PC-3 (cell line): ENCODE results near the gene GATA3. TPM values are rescaled to one million over a fixed set of nuclear protein-coding genes. Genes with fewer than 3 reads are reported as not detected.

Experiments
- ATAC-seq: fragments of 200-7000 bp; cut with Tn5 transposase; 2 replicates; pipeline ENCODE4 v1.9.1; 2020; ENCODE audit warnings: mild to moderate bottlenecking, moderate library complexity
- BruUV-seq: library from RNA; stranded (reverse); fragments of 400-500 nt; replicated peaks from 2 replicates; lab custom pipeline; 2021; lab: Mats Ljungman, UMichigan
- CTCF ChIA-PET: fragments of 300-600 bp; sonication (Branson Sonifier 250); formaldehyde crosslinking; loops from one replicate; lab custom pipeline; 2022; ENCODE audit warnings: antibody characterized with exemption; lab: Charles Lee
- POLR2A ChIA-PET: fragments of 300-600 bp; sonication (Branson Sonifier 250); formaldehyde crosslinking; loops from one replicate; lab custom pipeline; 2022; ENCODE audit warnings: antibody characterized with exemption; ENCODE audit not compliant: unreplicated experiment; lab: Charles Lee
- DNase-seq: peaks from one replicate; pipeline ENCODE4 v3.0.0-alpha.2; 2015
- H2AFZ ChIP-seq: fragments of 300-600 bp; sonication (generic); 2 replicates; pipeline ENCODE4 v1.6.0; 2016; ENCODE audit warnings: antibody characterized with exemption, low read length
- H3F3A ChIP-seq: fragments of 300-600 bp; sonication (generic); one replicate; pipeline ENCODE4 v1.6.0; 2017; ENCODE audit warnings: antibody characterized with exemption, low read length, control low read depth, mild to moderate bottlenecking; ENCODE audit not compliant: unreplicated experiment
- H3K27ac ChIP-seq: fragments of 300-600 bp; sonication (generic); 2 replicates; pipeline ENCODE4 v1.5.1; 2016; ENCODE audit warnings: mild to moderate bottlenecking, low read length
- H3K27me3 ChIP-seq: fragments of 300-600 bp; sonication (generic); 2 replicates; pipeline ENCODE4 v1.6.1; 2016; ENCODE audit warnings: low read length, mixed read lengths
- H3K36me3 ChIP-seq: fragments of 300-600 bp; sonication (generic); 2 replicates; pipeline ENCODE4 v1.6.1; 2016; ENCODE audit warnings: low read depth, mixed run types, low read length, mixed read lengths
- H3K4me1 ChIP-seq: fragments of 300-600 bp; sonication (generic); 2 replicates; pipeline ENCODE4 v1.5.1; 2016; ENCODE audit warnings: low read length; ENCODE audit not compliant: insufficient read depth
- H3K4me2 ChIP-seq: fragments of 300-600 bp; sonication (generic); 2 replicates; pipeline ENCODE4 v1.6.0; 2016; ENCODE audit warnings: low read length
- H3K4me3 ChIP-seq: fragments of 300-600 bp; sonication (generic); 2 replicates; pipeline ENCODE4 v1.5.1; 2016; ENCODE audit warnings: mild to moderate bottlenecking, low read length, mixed read lengths
- H3K79me2 ChIP-seq: fragments of 300-600 bp; sonication (generic); 2 replicates; pipeline ENCODE4 v1.6.1; 2017; ENCODE audit warnings: low read length, mixed read lengths
- H3K9ac ChIP-seq: fragments of 300-600 bp; sonication (generic); 2 replicates; pipeline ENCODE4 v1.6.0; 2016; ENCODE audit warnings: mild to moderate bottlenecking, low read length
- H3K9me2 ChIP-seq: fragments of 300-600 bp; sonication (generic); replicated peaks from 2 replicates; pipeline ENCODE4 v1.6.1; 2016; ENCODE audit warnings: mixed run types, low read length, mixed read lengths
- H3K9me3 ChIP-seq: fragments of 300-600 bp; sonication (generic); 2 replicates; pipeline ENCODE4 v1.6.1; 2016; ENCODE audit warnings: low read length, mixed read lengths
- H4K20me1 ChIP-seq: fragments of 300-600 bp; sonication (generic); 2 replicates; pipeline ENCODE4 v1.6.1; 2016; ENCODE audit warnings: low read length, mixed read lengths
- CTCF ChIP-seq: fragments of 300-600 bp; sonication (generic); conservative IDR thresholded peaks from 2 replicates; pipeline ENCODE4 v1.5.1; 2017; ENCODE audit warnings: antibody characterized with exemption, low read depth, mild to moderate bottlenecking, low read length
- EZH2 ChIP-seq: fragments of 300-600 bp; sonication (generic); IDR thresholded peaks from one replicate; pipeline ENCODE4 v1.6.1; 2017; ENCODE audit warnings: antibody characterized with exemption, mild to moderate bottlenecking, low read length; ENCODE audit not compliant: unreplicated experiment
- EZH2phosphoT487 ChIP-seq: fragments of 300-600 bp; sonication (generic); IDR thresholded peaks from 2 replicates; pipeline ENCODE4 v1.6.1; 2018; ENCODE audit warnings: mild to moderate bottlenecking, antibody characterized with exemption, low read length, borderline replicate concordance
- intact Hi-C: fragments of 100-400 bp; cut with micrococcal nuclease; formaldehyde crosslinking; loops from 2 replicates; pipeline ENCODE4 v1.9.0; 2023
- total RNA-seq: library from RNA; depleted of rRNA; stranded (reverse); fragments of >200 nt; gene quantifications from 2 replicates; pipeline ENCODE4 v1.2.3, GENCODE V29; 2014

Gene GATA3
- total RNA-seq, 1 experiment from 2014 or later: 2.6 TPM

GRCh38 chr10:8069627-8070026 lies 15.1 kb downstream of the GATA3 start:
- ChIA-PET POLR2A (no interaction called here), CTCF (interaction anchor here (0.5 kb wide), 1 partner anchor 197 kb away, joined by 5 read pairs; no protein-coding TSS in a partner anchor)
- Histone ChIP-seq H3K27ac (no peak overlapping the region), H3F3A (no peaks in the 10 kb centered on the region), H2AFZ (no peak overlapping the region), H3K4me3 (no peak overlapping the region), H4K20me1 (no peaks in the 10 kb centered on the region), H3K79me2 (no peaks in the 10 kb centered on the region), H3K9me3 (no peaks in the 10 kb centered on the region), H3K9ac (no peak overlapping the region), H3K36me3 (no peaks in the 10 kb centered on the region; the same call in 1 of the 2 replicates), H3K4me2 (no peak overlapping the region), H3K27me3 (no peaks in the 10 kb centered on the region), H3K9me2 (no peaks in the 10 kb centered on the region), H3K4me1 (no peaks in the 10 kb centered on the region)
- DNase-seq (no peak), ATAC-seq (no peak)
- intact Hi-C loops: no loop called here
- no TSS peak for BruUV-seq
- no peak for TF ChIP-seq EZH2
- no peak for TF ChIP-seq CTCF
- no peak for TF ChIP-seq EZH2phosphoT487

GRCh38 chr10:8070440-8070839 lies 16.0 kb downstream of the GATA3 start:
- Histone ChIP-seq H3K36me3 (no peaks in the 10 kb centered on the region; the same call in 1 of the 2 replicates), H3K9me3 (no peaks in the 10 kb centered on the region), H3K27ac (no peak overlapping the region), H3K4me3 (no peak overlapping the region), H3K4me1 (no peaks in the 10 kb centered on the region), H3K27me3 (no peaks in the 10 kb centered on the region), H3F3A (no peaks in the 10 kb centered on the region), H3K9me2 (no peaks in the 10 kb centered on the region), H4K20me1 (no peaks in the 10 kb centered on the region), H3K9ac (no peak overlapping the region), H3K4me2 (no peak overlapping the region), H2AFZ (no peak overlapping the region), H3K79me2 (no peaks in the 10 kb centered on the region)
- no TSS peak for BruUV-seq
- DNase-seq: no peak
- ChIA-PET CTCF (interaction anchor here (0.5 kb wide), 1 partner anchor 198 kb away, joined by 5 read pairs; no protein-coding TSS in a partner anchor), POLR2A (no interaction called here)
- ATAC-seq: no peak
- TF ChIP-seq EZH2: no peak
- intact Hi-C loops: no loop called here

- Histone ChIP-seq H3K79me2 (no peaks in the 10 kb centered on the region), H2AFZ (no peak overlapping the region), H3F3A (no peaks in the 10 kb centered on the region), H4K20me1 (no peaks in the 10 kb centered on the region), H3K27me3 (no peaks in the 10 kb centered on the region), H3K9me3 (no peaks in the 10 kb centered on the region), H3K4me1 (no peaks in the 10 kb centered on the region), H3K9ac (no peak overlapping the region), H3K4me3 (no peak overlapping the region), H3K4me2 (no peak overlapping the region), H3K27ac (no peak overlapping the region), H3K36me3 (no peaks in the 10 kb centered on the region; the same call in 1 of the 2 replicates), H3K9me2 (no peaks in the 10 kb centered on the region)
- POLR2A ChIA-PET: no interaction called here
- CTCF ChIA-PET: no interaction called here
- ATAC-seq (no peak), DNase-seq (no peak)
- no TSS peak for BruUV-seq
- intact Hi-C loops: no loop called here
- TF ChIP-seq CTCF (no peak), EZH2 (no peak), EZH2phosphoT487 (no peak)
Measured at GRCh38 chr10:8071006-8071405, 16.5 kb downstream of the GATA3 start.
